Measurements from ENCODE around the gene SFTPA2. TPM values are rescaled to one million over a fixed set of nuclear protein-coding genes. Genes with fewer than 3 reads are reported as not detected.
"Not testable (repeated sequence)": the region's sequence is repeated elsewhere in the genome, so short reads cannot be mapped to it uniquely, and the experiment has no call there.

The SFTPA2 gene
- total RNA-seq, 1 donor from 2014 or later, result not detected

GRCh38 chr10:79602953-79603352 is 42.7 kb upstream of the SFTPA2 start:
- Mint-ChIP-seq H3K27me3 (ENCODE audit: unreplicated experiment) (peaks cover 53% of the 10 kb centered on the region), H3K36me3 (ENCODE audit: unreplicated experiment) (peaks cover 4% of the 10 kb centered on the region)

DNA sequence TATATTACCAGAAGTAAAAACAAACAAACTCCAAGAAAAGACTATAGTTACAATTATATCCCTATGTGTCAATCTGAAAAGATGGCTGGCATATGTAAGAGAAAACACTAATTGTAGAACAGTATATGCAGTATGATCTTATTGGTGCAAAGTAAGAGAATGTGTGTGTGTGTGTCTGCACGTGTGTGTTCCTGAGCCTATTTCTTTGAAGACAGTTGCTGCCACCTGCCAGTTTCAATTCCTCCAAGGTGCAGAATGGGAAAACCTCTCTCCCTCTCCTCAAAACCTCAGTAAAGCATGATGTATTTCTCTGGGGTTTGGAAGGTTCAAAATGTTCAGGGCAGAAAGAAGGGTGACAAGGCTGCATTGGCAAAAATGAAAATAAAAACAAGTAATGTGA is 41.7 kb upstream of the SFTPA2 start:
- peaks cover 15% of the 10 kb centered on the region for H3K9me3 Mint-ChIP-seq (ENCODE audit: unreplicated experiment)
- H3K36me3 Mint-ChIP-seq (ENCODE audit: unreplicated experiment), result peaks cover 4% of the 10 kb centered on the region
- H3K4me3 Mint-ChIP-seq (ENCODE audit: unreplicated experiment), result no peak overlapping the region
- no peak overlapping the region for H3K27ac Mint-ChIP-seq (ENCODE audit: unreplicated experiment)
- TF ChIP-seq CTCF (IDR thresholded peaks at IDR 0.05), result no peak
- peaks cover 53% of the 10 kb centered on the region for H3K27me3 Mint-ChIP-seq (ENCODE audit: unreplicated experiment)
- no peak for DNase-seq (ENCODE audit: extremely low spot score, unreplicated experiment)
- H3K4me1 Mint-ChIP-seq (ENCODE audit: unreplicated experiment), result no peaks in the 10 kb centered on the region

More at GRCh38 chr10:79602953-79603352, 42.7 kb upstream of the SFTPA2 start:
- Mint-ChIP-seq H3K9me3 (ENCODE audit: unreplicated experiment) (peaks cover 9% of the 10 kb centered on the region), H3K27ac (ENCODE audit: unreplicated experiment) (no peak overlapping the region), H3K4me1 (ENCODE audit: unreplicated experiment) (no peaks in the 10 kb centered on the region), H3K4me3 (ENCODE audit: unreplicated experiment) (no peak overlapping the region)
- DNase-seq (ENCODE audit: extremely low spot score, unreplicated experiment), result no peak
- TF ChIP-seq CTCF (IDR thresholded peaks at IDR 0.05), result no peak

GRCh38 chr10:79599644-79600043 is 39.4 kb upstream of the SFTPA2 start:
- not testable (repeated sequence) for DNase-seq (ENCODE audit: extremely low spot score, unreplicated experiment); H3K27ac Mint-ChIP-seq (ENCODE audit: unreplicated experiment); H3K4me1 Mint-ChIP-seq (ENCODE audit: unreplicated experiment); H3K36me3 Mint-ChIP-seq (ENCODE audit: unreplicated experiment); H3K4me3 Mint-ChIP-seq (ENCODE audit: unreplicated experiment)
- Mint-ChIP-seq H3K9me3 (ENCODE audit: unreplicated experiment) (peaks cover 15% of the 10 kb centered on the region), H3K27me3 (ENCODE audit: unreplicated experiment) (peaks cover 43% of the 10 kb centered on the region)

DNA sequence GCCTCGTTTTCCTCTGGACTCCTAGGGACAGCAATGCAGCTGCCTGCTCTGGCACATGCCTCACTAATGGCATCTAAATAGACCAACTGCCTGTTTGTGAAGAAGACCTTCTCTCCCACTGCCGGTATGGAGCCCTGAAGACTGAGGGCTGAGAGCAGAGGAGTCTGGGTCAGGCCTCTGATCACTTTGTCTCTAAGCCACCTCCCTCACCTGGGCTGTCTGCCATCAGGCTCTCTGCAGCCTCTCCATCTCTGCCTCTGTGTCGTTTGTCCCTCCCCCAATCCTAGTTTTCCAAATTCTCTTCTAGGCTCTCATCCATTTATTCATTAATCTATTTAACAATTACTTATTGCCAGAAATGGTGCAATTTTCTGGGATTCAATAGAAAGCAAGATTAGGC is 35.3 kb upstream of the SFTPA2 start:
- Mint-ChIP-seq H3K4me3 (ENCODE audit: unreplicated experiment) (no peak overlapping the region), H3K4me1 (ENCODE audit: unreplicated experiment) (no peaks in the 10 kb centered on the region), H3K36me3 (ENCODE audit: unreplicated experiment) (peaks cover 4% of the 10 kb centered on the region), H3K9me3 (ENCODE audit: unreplicated experiment) (peaks cover 15% of the 10 kb centered on the region), H3K27ac (ENCODE audit: unreplicated experiment) (no peak overlapping the region), H3K27me3 (ENCODE audit: unreplicated experiment) (peaks cover 44% of the 10 kb centered on the region)
- TF ChIP-seq CTCF (IDR thresholded peaks at IDR 0.05), result no peak
- no peak for DNase-seq (ENCODE audit: extremely low spot score, unreplicated experiment)

- H3K27me3 Mint-ChIP-seq (ENCODE audit: unreplicated experiment), result peaks cover 46% of the 10 kb centered on the region
- not testable (repeated sequence) for H3K27ac Mint-ChIP-seq (ENCODE audit: unreplicated experiment); DNase-seq (ENCODE audit: extremely low spot score, unreplicated experiment); H3K4me3 Mint-ChIP-seq (ENCODE audit: unreplicated experiment); H3K4me1 Mint-ChIP-seq (ENCODE audit: unreplicated experiment); H3K36me3 Mint-ChIP-seq (ENCODE audit: unreplicated experiment)
- H3K9me3 Mint-ChIP-seq (ENCODE audit: unreplicated experiment), result peaks cover 15% of the 10 kb centered on the region
Observed at GRCh38 chr10:79594565-79594964, 34.4 kb upstream of the SFTPA2 start.

DNA sequence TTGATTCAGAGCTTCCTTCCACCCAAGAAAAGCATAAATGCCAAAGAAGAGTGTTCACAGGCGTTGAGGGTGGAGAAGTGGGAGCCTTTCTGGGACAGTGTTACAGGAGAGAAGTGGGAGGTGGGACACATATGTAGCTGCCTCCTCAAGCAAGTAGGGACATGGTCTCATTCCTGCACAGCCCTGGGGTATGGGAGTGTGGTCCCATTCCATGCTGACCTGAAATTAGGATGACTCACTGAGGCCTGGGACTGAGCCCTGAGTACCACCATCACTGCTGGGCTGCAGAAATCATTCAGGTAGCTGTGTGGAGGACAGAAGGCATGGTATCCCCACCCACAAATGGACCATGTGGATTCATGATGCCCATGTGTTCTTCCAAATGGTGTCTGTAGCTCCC is 33.2 kb upstream of the SFTPA2 start:
- Mint-ChIP-seq H3K36me3 (ENCODE audit: unreplicated experiment) (peaks cover 2% of the 10 kb centered on the region), H3K27ac (ENCODE audit: unreplicated experiment) (no peak overlapping the region), H3K27me3 (ENCODE audit: unreplicated experiment) (peaks cover 50% of the 10 kb centered on the region)

More for the DNA sequence above, 33.2 kb upstream of the SFTPA2 start:
- Mint-ChIP-seq H3K4me1 (ENCODE audit: unreplicated experiment) (no peaks in the 10 kb centered on the region), H3K4me3 (ENCODE audit: unreplicated experiment) (no peak overlapping the region), H3K9me3 (ENCODE audit: unreplicated experiment) (peaks cover 10% of the 10 kb centered on the region)
- DNase-seq (ENCODE audit: extremely low spot score, unreplicated experiment), result no peak
- TF ChIP-seq CTCF (IDR thresholded peaks at IDR 0.05), result no peak
